Kidney glomerular epithelial cell (primary cell): ENCODE measurements around the gene LRRC49.
"Not testable (repeated sequence)": the region's sequence is repeated elsewhere in the genome, so short reads cannot be mapped to it uniquely, and the experiment has no call there.

ENCODE experiments used
- DNase-seq: peaks from one replicate; lab custom pipeline; 2025; lab: John Stamatoyannopoulos, UW

The LRRC49 gene

GRCh38 chr15:70866982-70867641, 25.5 kb upstream of the LRRC49 start:
- no peak for DNase-seq

- no peak for DNase-seq
Measured at GRCh38 chr15:70867911-70868467, 24.6 kb upstream of the LRRC49 start.

- no peak for DNase-seq
Measured at GRCh38 chr15:70869346-70869745, 23.3 kb upstream of the LRRC49 start.

GRCh38 chr15:70870051-70870450, 22.6 kb upstream of the LRRC49 start:
- no peak for DNase-seq

GRCh38 chr15:70871490-70871889, 21.1 kb upstream of the LRRC49 start:
- DNase-seq, result not testable (repeated sequence)

GRCh38 chr15:70873232-70874054, 19.2 kb upstream of the LRRC49 start:
- no peak for DNase-seq

GRCh38 chr15:70875001-70875782, 17.4 kb upstream of the LRRC49 start:
- DNase-seq, result peak; percentile 9

GRCh38 chr15:70876011-70876410, 16.6 kb upstream of the LRRC49 start:
- DNase-seq, result no peak

GRCh38 chr15:70876683-70877082, 15.9 kb upstream of the LRRC49 start:
- DNase-seq, result no peak

GRCh38 chr15:70879401-70879800, 13.2 kb upstream of the LRRC49 start:
- DNase-seq, result no peak

- no peak for DNase-seq
Measured at GRCh38 chr15:70880781-70881180, 11.8 kb upstream of the LRRC49 start.

- DNase-seq, result no peak
Measured at GRCh38 chr15:70882361-70882760, 10.3 kb upstream of the LRRC49 start.

- DNase-seq, result peak; percentile 68
Measured at GRCh38 chr15:70892912-70893560, 410 bp downstream of the LRRC49 start.

- peak; percentile 40 for DNase-seq
Measured at GRCh38 chr15:70902107-70902506, 9.5 kb downstream of the LRRC49 start.

GRCh38 chr15:70906842-70907241, 14.2 kb downstream of the LRRC49 start:
- DNase-seq, result no peak

- DNase-seq, result no peak
Measured at GRCh38 chr15:70907784-70908471, 15.3 kb downstream of the LRRC49 start.

- DNase-seq, result no peak
Measured at GRCh38 chr15:70910958-70911357, 18.3 kb downstream of the LRRC49 start.

GRCh38 chr15:70912187-70912586, 19.6 kb downstream of the LRRC49 start:
- DNase-seq, result no peak

GRCh38 chr15:70916531-70916930, 23.9 kb downstream of the LRRC49 start:
- no peak for DNase-seq

- no peak for DNase-seq
Measured at GRCh38 chr15:70917955-70918354, 25.3 kb downstream of the LRRC49 start.

GRCh38 chr15:70920981-70921696, 28.5 kb downstream of the LRRC49 start:
- DNase-seq, result no peak
